Smooth muscle cell (in vitro differentiated cells): ENCODE results near the gene THSD4. TPM values are rescaled to one million over a fixed set of nuclear protein-coding genes. Genes with fewer than 3 reads are reported as not detected.

Source experiments
- DNase-seq: peaks from one replicate; lab custom pipeline; 2025; ENCODE audit not compliant: unreplicated experiment; lab: John Stamatoyannopoulos, UW
- H2AFZ ChIP-seq: fragments of 200-600 bp; sonication (generic); 2 replicates; pipeline ENCODE4 v1.6.0; 2016; ENCODE audit warnings: antibody characterized with exemption, low read depth, mild to moderate bottlenecking
- H3F3A ChIP-seq: fragments of 200-600 bp; sonication (generic); 2 replicates; pipeline ENCODE4 v1.6.0; 2017; ENCODE audit warnings: antibody characterized with exemption, low read depth
- H3K27ac ChIP-seq: fragments of 200-600 bp; sonication (generic); 2 replicates; pipeline ENCODE4 v1.5.1; 2016; ENCODE audit warnings: low read depth, mild to moderate bottlenecking
- H3K27me3 ChIP-seq: fragments of 200-600 bp; sonication (generic); 2 replicates; pipeline ENCODE4 v1.6.1; 2016; ENCODE audit warnings: low read depth, mild to moderate bottlenecking
- H3K36me3 ChIP-seq: fragments of 200-600 bp; sonication (generic); 2 replicates; pipeline ENCODE4 v1.5.1; 2016; ENCODE audit warnings: low read depth
- H3K4me1 ChIP-seq: fragments of 200-600 bp; sonication (generic); 2 replicates; pipeline ENCODE4 v1.5.1; 2016; ENCODE audit warnings: low read depth
- H3K4me2 ChIP-seq: fragments of 200-600 bp; sonication (generic); 2 replicates; pipeline ENCODE4 v1.6.0; 2016; ENCODE audit warnings: mild to moderate bottlenecking
- H3K4me3 ChIP-seq: fragments of 200-600 bp; sonication (generic); 2 replicates; pipeline ENCODE4 v1.5.1; 2016; ENCODE audit warnings: mild to moderate bottlenecking
- H3K79me2 ChIP-seq: fragments of 200-600 bp; sonication (generic); 2 replicates; pipeline ENCODE4 v1.6.0; 2016; ENCODE audit warnings: low read depth, mild to moderate bottlenecking
- H3K9ac ChIP-seq: fragments of 200-600 bp; sonication (generic); 2 replicates; pipeline ENCODE4 v1.6.0; 2016; ENCODE audit warnings: low read depth
- H3K9me3 ChIP-seq: fragments of 200-600 bp; sonication (generic); replicated peaks from 2 replicates; pipeline ENCODE4 v1.5.1; 2016; ENCODE audit warnings: low read depth
- H4K20me1 ChIP-seq: fragments of 200-600 bp; sonication (generic); 2 replicates; pipeline ENCODE4 v1.6.0; 2016; ENCODE audit warnings: low read depth
- WGBS: methylation state at CpG from one replicate; pipeline ENCODE4 v1.1.7; 2016; ENCODE audit warnings: low lambda C conversion rate; 5-methylcytosine and 5-hydroxymethylcytosine counted together
- polyA plus RNA-seq: library from polyadenylated mRNA; unstranded; fragments of >200 nt; fragmentation: Nextera tagmentation; extraction: Ambion mirVana; gene quantifications from 2 replicates; pipeline ENCODE4 v1.2.1, GENCODE V29; 2016
- total RNA-seq: library from RNA; depleted of rRNA; stranded (reverse); fragments of >200 nt; gene quantifications from 2 replicates; pipeline ENCODE4 v1.2.3, GENCODE V29; 2014
- TF ChIP-seq, protein P1 (sequence below): fragments of 200-600 bp; sonication (generic); IDR thresholded peaks from 2 replicates; pipeline ENCODE4 v1.5.1; 2017; ENCODE audit warnings: borderline replicate concordance, mild to moderate bottlenecking, antibody characterized with exemption; ENCODE audit not compliant: insufficient read depth, poor library complexity, severe bottlenecking

The THSD4 gene
- total and polyA plus RNA-seq, 2 experiments from 2014 or later = 2.5 to 4.1 TPM

DNA sequence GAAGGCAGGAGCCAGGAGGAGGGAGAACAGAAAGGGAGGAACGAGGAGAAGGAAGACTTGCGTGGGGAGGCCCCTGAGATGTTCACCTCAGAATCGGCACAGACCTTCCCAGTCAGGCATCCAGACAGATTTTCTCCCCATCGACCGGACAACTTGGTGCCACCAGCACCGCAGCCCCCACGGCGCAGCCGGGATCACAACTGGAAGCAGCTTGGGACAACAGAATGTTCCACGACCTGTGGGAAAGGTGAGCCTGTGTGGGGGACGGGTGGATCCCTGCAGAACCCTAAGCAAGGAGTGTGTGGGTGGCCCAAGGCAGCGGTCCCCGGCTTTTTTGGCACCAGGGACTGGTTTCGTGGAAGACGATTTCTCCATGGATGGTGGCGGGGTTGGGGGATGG, 622.5 kb downstream of the THSD4 start:
- Histone ChIP-seq H3F3A (no peaks in the 10 kb centered on the region), H3K4me2 (no peak overlapping the region), H3K4me1 (no peaks in the 10 kb centered on the region), H3K9me3 (no peaks in the 10 kb centered on the region), H3K36me3 (no peaks in the 10 kb centered on the region), H3K9ac (no peak overlapping the region), H3K79me2 (no peaks in the 10 kb centered on the region), H4K20me1 (no peaks in the 10 kb centered on the region), H2AFZ (no peak overlapping the region), H3K27ac (no peak overlapping the region), H3K4me3 (no peak overlapping the region), H3K27me3 (peaks cover 3% of the 10 kb centered on the region)
- TF ChIP-seq, protein P1, sequence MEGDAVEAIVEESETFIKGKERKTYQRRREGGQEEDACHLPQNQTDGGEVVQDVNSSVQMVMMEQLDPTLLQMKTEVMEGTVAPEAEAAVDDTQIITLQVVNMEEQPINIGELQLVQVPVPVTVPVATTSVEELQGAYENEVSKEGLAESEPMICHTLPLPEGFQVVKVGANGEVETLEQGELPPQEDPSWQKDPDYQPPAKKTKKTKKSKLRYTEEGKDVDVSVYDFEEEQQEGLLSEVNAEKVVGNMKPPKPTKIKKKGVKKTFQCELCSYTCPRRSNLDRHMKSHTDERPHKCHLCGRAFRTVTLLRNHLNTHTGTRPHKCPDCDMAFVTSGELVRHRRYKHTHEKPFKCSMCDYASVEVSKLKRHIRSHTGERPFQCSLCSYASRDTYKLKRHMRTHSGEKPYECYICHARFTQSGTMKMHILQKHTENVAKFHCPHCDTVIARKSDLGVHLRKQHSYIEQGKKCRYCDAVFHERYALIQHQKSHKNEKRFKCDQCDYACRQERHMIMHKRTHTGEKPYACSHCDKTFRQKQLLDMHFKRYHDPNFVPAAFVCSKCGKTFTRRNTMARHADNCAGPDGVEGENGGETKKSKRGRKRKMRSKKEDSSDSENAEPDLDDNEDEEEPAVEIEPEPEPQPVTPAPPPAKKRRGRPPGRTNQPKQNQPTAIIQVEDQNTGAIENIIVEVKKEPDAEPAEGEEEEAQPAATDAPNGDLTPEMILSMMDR = no peak
- DNase-seq = no peak
- WGBS = 97% methylated on average over 15 of the region's 16 CpGs

DNA sequence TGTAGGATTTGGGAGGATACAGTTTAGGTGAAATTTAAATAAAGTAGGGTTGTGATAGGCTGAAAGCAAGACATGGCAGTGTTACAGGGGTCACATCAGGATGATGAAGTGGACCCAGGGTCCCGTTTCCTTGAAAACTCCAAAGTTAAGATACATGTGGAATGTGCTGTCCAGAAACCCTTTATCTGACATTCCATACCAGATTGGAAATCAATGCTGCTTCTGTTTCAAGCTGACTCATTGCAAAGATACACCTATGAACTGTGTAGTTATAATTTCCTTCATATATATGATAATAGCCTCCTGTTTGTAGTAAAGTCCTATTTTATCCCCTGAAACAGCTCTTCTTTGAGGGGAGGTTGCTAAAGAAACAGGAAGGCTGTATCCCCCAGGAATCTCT, 624.1 kb downstream of the THSD4 start:
- H3K4me2 ChIP-seq = no peak overlapping the region
- no peaks in the 10 kb centered on the region for H3F3A ChIP-seq
- TF ChIP-seq, protein P1 = no peak
- no peak overlapping the region for H3K4me3 ChIP-seq
- no peak overlapping the region for H3K27ac ChIP-seq
- H3K9ac ChIP-seq = no peak overlapping the region
- no peak for DNase-seq
- H3K79me2 ChIP-seq = no peaks in the 10 kb centered on the region
- H4K20me1 ChIP-seq = no peaks in the 10 kb centered on the region
- peaks cover 3% of the 10 kb centered on the region for H3K27me3 ChIP-seq
- WGBS = 44% methylated on average over 1 of the region's 1 CpG
- no peak overlapping the region for H2AFZ ChIP-seq
- H3K36me3 ChIP-seq = no peaks in the 10 kb centered on the region
- no peaks in the 10 kb centered on the region for H3K9me3 ChIP-seq
- no peaks in the 10 kb centered on the region for H3K4me1 ChIP-seq

DNA sequence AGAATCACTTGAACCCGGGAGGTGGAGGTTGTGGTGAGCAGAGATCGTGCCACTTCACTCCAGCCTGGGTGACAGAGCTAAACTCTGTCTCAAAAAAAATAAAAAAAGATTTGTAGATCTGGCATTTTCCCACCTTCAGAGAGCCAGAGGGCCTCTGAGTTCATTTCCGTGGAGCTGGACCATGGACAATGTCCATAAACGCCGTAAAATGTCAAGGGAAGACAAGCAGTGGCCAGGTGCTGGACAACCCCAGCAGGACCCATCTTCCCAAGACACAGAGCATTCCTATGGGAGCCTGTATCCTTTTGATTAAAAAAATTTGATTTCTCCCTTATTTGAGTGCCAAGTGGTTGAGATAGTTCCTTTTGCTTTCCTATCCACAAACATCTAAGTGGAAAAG, 627.7 kb downstream of the THSD4 start:
- Histone ChIP-seq H2AFZ (no peak overlapping the region), H3K4me1 (no peaks in the 10 kb centered on the region), H3K4me2 (no peak overlapping the region), H3K9ac (no peak overlapping the region), H3K9me3 (no peaks in the 10 kb centered on the region), H3K79me2 (no peaks in the 10 kb centered on the region), H4K20me1 (no peaks in the 10 kb centered on the region), H3K27me3 (no peaks in the 10 kb centered on the region), H3K36me3 (no peaks in the 10 kb centered on the region), H3F3A (no peaks in the 10 kb centered on the region), H3K4me3 (no peak overlapping the region), H3K27ac (no peak overlapping the region)
- DNase-seq = no peak
- TF ChIP-seq, protein P1 = no peak
- 87% methylated on average over 5 of the region's 5 CpGs for WGBS

DNA sequence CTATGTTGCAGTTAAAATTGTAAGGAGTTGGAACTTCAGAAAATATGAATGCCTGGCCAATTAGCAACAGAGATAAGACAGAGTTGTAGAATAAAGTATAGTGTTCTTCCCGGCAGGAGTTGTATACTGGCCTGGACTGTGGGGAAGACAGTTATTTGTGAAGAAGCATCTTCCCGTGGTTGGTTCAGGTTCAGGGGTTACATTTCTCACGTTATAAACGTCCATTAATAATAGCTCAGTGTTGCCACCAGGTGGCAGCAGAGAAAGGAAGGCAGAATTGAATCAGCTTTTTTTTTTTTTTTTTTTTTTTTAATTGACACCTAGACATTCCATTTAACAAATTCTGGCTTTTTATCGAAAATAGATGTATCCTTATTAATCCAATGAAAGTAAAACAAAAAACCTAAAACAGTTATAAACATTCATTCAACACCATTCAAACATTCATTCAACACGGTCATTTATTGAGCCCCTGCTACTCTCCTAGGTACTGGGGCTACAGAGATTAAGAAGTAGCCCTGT, 628.7 kb downstream of the THSD4 start:
- H3K4me1 ChIP-seq = no peaks in the 10 kb centered on the region
- H3K27me3 ChIP-seq = no peaks in the 10 kb centered on the region
- H3K36me3 ChIP-seq = no peaks in the 10 kb centered on the region
- no peak overlapping the region for H3K9ac ChIP-seq
- no peaks in the 10 kb centered on the region for H3K79me2 ChIP-seq
- H4K20me1 ChIP-seq = no peaks in the 10 kb centered on the region
- no peak overlapping the region for H3K4me3 ChIP-seq
- TF ChIP-seq, protein P1 = peak; percentile 60
- H3K27ac ChIP-seq = no peak overlapping the region
- no peak overlapping the region for H2AFZ ChIP-seq
- H3F3A ChIP-seq = no peaks in the 10 kb centered on the region
- no peak overlapping the region for H3K4me2 ChIP-seq
- no peak for DNase-seq
- WGBS = 21% methylated on average over 6 of the region's 6 CpGs
- no peaks in the 10 kb centered on the region for H3K9me3 ChIP-seq
